DMS153 (cell line): Measurements from ENCODE around the gene ALDH4A1.
"Not testable (repeated sequence)": the region's sequence is repeated elsewhere in the genome, so short reads cannot be mapped to it uniquely, and the experiment has no call there.

Experiments
- DNase-seq: peaks from one replicate; lab custom pipeline; 2025; lab: John Stamatoyannopoulos, UW

Gene ALDH4A1

DNA sequence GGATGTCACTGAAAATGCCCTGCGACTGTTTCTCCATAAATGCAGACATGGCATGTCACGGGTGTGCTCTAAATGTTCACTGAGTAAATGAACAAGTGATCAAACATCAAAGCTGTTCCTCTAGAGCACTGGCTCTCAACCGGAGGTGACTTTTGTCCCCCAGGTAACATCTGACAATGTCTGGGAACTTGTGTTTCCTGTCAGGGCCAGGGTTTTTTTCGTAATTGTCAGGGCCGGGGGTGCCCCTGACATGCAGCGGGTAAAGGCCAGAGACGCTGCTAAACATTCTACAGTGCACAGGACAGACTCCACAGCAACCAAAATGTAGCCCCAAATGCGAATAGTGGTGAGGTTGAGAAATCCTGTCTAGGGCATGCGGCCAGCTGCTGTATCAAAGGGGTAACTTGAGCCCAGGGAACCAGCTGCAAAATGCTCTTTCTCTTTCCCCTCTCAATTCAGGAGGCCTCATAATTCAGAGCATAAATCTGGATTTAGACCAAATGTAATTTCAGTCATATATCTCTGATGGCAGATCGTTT is 2.0 kb downstream of the ALDH4A1 start:
- DNase-seq = no peak

DNA sequence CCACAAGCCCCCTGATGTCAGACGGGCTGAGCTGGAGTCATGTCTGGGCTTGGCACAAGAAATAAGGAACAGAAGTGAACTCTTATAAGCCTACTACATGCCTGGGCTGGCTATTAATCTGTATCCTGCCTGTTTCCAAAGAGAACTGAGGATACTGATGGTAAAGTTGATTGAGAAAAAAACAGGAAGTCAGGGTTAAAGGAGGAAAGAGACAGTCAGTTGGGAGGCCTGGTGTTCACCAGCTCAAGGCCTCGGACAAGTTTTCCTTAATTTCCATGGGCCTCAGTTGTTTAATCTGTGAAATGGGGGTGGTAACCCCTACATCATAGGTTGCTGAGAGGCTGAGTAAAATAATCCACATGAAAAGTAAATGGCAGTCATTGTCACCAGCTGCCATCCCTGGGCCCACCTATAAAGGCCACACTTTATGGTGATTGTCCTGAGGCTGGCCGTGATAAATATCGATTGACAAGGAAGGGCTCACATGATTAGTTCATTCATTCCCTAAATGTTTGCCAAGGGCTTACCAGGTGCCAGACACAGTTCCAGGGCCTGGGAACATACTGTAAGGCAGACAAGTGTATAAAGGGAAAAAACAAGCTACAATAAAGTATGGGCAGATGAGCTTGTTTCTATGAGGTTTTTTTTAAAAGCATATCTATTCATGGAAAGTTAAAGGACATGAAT is 2.8 kb downstream of the ALDH4A1 start:
- no peak for DNase-seq

DNA sequence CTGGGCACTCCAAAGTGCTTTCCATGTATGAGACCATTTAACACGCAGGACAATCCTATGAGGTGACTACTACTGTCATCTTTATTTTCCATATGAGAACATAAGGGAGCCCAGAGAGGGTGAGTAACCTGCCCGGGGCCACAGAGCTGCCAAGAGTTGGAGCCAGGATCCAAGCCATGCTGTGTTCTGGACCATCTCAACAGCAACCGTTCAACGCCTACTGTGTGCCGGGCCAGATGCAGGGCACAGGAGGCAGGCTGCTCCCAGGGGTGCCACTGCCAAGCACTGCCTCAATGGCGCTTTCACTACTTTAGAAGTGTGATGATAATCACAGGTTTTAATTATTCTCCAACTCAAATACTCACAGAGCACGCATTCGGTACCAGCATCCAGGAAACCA is 3.8 kb downstream of the ALDH4A1 start:
- DNase-seq = no peak

DNA sequence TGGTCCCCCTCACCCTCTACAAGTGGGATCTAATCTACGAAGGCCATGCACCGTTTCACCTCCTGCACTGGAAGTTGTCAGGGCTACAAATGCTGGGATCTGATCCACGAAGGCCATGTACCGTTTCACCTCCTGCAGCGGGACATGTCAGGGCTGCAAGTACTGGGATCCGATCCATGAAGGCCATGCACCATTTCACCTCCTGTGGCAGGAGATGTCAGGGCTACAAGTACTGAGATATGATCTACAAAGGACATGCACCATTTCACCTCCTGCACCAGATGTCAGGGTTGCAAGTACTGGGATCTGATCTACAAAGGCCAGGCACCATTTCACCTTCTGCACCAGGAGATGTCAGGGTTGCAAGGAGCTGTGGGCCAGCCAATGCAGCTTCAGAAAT is 7.0 kb downstream of the ALDH4A1 start:
- no peak for DNase-seq

DNA sequence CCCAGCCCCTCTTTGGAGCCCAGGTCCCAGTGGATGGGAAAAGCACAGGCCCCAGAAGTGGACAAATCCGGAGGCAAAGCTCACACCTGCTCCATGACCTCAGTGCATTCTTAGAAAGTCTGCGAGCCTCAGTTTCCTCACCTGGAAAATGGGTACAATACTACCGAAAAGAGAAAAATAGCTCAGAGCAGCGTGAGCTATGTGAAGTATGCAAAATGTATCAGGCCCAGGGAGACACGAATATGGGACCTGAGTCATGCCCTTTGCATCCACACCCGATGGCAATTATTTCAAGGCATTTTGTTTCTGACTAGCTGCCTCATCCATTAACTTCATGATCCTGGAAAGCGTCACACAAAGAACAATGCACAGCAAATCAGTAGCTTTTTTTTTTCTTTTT is 9.2 kb downstream of the ALDH4A1 start:
- DNase-seq = no peak

DNA sequence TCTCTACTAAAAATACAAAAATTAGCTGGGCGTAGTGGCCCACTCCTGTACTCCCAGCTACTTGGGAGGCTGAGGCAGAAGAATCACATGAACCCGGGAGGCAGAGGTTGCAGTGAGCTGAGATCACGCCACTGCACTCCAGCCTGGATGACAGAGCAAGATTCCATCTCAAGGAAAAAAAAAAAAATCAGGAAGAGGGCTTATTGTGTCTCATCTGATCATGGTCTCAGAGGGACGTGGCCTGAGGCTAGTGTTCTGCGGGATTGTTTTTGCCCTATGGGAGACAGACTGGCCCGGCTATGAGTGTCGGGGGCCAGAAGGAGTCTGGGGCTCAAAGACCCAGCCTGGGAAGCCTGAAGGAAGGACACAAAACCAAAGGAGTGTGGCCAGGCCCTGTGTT is 10.5 kb downstream of the ALDH4A1 start:
- DNase-seq = not testable (repeated sequence)

DNA sequence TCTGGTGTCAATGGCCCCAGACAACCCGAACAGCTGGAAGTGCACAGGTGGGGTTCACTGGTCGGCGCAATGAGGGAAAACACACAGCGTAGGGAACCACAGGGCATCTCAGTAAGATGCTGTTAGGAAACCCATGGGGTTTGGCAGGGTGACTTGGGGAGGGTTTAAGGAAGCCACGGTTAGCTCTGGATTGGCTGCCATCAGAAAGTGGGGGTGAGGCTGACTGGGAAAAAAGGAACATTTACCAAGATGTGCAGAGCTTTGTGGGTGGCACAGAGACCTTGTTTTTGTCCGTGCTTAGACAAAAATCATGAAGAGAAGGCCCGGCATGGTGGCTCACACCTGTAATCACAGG is 11.0 kb downstream of the ALDH4A1 start:
- no peak for DNase-seq

DNA sequence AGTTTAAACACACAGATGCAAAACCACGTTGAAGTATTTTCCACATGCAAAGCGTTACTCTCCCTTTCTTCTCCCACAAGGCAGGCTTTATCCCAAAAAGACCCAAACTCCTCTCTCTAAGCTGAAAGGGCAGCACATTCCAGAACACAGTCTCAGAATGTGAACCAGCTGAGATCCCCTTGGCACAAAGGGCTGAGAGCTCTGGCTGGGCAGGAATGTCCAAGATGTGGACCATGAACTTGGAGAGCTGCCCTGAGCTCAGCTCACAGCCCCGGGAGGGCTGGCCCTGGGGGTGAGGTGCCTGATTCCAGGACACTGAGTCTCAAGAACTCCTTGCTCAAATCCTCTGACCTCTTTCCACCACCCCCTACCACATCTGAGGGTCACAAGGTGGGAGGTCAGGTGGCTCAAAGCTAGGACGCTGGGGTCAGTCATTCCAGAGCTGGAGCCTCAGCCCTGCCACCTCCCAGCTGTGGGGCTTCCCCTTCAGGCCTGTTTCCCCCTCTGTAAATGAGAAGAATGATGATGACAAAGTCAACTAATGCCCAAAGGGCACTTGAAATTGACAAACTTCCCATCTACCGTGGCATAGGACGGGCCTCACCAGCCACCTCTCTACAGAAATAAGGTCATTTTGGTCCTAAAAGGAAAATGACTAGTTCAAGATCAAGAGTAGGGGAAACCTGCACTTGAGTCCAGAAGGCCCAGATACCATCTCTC is 11.5 kb downstream of the ALDH4A1 start:
- no peak for DNase-seq

DNA sequence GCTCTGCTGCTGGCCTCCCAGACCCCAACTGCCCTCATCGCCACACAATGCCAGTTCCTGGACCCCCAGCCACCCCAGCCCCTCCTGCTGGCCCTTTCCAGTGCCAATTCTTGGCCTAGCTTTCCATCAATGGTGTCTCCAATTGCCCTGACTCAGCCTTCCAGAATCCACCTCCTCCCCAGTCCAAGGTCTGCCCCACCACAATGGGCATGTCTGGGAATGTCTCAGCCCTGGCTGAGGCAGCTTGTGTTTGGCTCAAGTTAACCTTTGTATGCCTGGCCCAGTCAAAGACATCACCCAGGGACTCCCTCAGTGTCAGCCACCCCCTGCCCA is 16.4 kb downstream of the ALDH4A1 start:
- DNase-seq = no peak

DNA sequence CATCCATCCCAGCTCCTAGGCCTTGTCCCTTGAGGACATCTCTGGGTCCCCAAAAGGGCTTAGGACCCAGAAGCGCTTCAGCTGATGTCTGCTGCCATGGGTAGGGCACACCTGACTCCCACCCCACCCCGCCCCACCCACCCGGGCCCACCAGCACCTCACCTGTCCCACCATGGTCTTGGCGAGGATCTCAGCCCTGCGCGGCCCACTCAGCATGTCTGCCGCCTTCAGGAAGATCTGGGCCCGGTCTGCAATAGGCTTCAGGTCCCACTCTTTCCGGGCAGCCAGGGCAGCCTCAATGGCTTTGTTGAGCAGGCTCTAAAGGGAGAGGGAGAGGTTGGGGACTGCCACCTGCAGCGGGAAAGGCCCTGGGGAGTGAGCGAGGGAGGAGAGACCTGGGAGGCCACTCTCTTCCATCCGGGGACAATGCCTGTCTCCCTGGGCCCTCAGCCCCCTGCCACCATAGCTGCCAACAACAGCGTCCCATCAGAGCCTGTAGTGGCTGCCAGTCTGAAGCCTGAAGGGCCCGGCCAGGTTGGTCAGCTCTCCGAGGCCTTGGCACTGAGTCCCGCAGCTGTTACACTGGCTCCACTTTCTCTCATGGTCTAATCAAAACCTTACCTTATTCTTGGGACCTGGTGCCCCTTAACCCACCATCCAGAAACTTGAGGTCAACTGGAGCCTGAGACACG is 16.9 kb downstream of the ALDH4A1 start:
- DNase-seq = no peak

DNA sequence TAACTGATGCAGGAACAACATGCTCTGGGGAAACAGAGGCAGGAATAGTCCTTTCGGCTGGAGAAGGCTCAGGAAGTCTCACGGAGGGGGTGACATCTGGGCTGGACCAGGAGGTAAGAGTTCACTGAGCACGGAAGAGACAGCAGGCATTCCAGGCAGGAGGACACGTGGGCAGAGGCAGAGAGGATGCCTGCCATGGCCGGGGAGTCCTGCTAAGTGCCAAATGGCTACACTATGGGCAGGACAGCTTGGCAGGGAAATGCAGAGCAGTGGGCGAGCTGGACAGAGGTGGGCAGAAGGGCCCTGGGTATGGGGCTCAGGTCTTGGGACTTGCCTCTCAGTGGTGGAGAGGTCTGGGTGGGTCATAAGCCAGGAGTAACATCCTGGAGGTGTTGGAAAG is 17.6 kb downstream of the ALDH4A1 start:
- no peak for DNase-seq

DNA sequence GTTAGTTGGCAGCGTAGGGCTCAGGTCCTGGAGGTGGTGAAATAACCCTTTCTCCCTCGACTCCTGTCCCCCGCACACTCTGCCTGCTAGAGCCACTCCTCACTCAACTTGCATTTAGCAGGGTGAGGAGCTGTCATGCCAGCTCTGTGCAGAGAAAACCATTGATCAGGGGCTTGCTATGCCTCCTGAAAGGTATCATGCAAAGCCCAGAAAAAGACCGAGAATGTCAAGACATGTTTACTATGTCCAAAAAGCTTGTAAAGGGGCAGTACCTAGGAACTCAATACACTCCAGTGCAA is 18.0 kb downstream of the ALDH4A1 start:
- DNase-seq = no peak

DNA sequence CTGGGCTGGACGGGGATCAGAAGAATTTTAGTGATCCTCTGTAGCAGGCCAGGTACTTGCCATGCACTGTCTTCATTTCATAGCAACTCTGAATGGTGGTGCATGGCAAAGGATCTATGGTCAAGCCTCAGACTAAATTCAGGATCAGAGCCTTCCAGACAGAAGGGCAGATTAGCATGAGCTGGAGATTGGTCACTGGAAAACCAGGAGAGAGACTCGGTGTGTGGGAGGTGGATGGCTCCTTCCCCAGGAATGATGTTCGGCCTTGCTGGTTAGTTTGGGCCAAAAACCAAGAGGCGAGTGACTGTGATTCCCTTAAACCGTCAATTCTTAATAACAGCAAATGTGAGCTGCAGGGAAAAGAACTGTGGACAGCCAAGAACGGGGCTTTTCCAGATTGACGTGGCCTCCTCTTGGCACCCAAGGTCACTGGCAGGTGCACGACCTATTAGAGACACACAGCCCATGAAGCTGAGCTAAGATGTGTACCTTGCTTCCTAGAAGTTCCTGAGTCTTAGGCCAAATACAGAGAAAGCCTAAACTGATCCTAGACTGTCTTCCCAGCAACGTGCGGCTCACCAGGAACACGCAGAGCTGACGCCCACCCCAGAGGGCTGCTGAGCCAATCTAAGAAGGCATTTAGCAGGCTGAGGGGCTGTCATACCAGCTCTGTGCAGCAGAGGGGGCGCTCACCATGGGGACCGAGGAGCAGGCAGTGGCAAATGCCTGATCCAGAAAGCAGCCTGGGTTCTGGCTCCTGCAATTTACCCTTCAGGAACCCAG is 18.5 kb downstream of the ALDH4A1 start:
- DNase-seq = no peak

DNA sequence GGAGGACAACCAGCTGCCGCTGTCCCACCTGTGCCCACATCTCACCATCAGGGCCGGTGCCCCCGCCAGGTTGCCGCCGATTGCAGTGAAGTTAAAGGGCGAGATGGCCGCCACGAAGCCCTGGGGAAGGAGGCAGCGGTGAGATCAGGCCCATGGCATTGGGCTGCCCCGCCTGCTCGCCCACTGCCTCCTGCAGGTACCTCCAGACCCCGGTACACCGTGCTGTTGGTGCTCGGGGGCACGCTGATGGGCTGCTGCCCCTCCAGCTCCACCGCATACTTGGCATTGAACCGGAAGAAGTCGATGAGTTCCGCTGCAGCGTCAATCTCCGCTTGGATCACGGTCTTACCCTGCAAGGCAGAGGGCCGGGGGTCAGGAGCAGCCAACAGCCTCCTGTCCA is 19.3 kb downstream of the ALDH4A1 start:
- DNase-seq = no peak

DNA sequence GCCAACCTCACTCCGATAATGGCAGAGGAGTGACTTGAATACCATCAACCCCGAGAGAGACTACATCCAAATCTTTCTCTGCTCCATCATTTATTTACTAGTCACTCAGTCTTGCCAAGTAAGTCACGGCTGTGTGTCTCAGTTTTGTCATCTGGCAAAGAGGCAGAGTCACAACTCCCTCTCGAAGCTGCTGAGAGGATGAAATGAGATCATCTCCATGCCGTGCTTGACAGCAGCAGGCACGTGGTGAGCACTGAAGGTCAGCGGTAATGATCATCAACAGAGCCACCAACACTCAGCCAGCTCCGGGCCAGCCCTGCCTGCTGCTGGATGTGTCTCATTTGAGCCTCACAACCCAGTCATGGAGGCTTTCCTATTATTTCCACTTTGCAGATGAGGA is 19.9 kb downstream of the ALDH4A1 start:
- no peak for DNase-seq

DNA sequence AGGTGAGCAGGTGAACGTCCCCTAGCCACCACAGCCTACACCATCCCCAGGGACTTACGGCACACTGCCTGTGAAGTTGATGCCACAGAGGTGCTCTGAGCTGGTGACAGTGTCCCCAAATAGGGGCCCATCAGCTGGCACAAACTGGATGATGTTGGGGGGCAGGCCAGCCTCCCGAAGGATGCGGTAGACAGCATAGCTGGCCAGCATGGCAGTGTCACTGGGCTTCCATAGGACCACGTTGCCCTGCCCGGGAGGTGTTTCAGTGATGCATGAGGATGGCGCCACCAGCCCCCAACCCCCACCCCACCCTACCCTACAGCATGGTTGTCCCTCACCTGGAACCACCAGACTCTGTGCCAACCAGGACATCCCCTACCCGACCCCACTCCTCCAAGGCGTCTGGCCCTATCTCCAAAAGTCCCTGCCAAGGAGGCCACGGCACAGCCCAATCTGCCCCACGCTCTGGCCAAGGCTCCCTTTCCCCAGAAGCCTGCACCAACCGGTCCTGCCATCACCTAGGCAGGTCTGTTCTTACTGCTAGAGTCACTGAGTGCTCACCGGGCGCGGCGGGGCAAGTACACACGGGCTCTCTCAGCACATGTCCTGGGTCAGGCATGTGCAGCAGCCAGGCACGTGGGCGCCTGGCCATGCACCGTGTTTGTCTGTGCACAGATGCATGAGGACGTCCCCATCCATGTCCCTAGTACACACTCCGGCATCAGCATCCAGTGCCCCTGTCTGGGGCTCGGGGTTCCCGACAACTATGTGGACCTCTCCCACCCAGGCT is 20.5 kb downstream of the ALDH4A1 start:
- DNase-seq = no peak

DNA sequence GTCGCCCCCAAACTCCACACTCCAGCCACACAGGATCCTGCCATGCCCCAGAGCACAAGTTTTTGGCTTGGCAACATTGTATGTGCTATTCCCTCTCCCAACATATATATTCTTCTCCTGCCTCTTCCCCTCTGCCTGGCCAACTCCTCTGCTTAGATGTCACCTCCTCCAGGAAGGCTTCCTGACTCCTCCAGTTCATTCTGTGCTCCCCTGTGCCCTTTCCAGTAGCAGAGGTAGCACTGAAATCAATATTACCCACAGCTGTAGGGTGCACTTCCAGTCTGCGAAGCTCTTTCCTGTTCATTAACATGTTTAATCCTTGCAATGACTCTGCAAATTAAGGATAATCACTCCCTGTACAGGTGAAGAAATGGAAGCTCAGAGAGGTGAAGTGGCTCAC is 21.2 kb downstream of the ALDH4A1 start:
- DNase-seq = no peak

DNA sequence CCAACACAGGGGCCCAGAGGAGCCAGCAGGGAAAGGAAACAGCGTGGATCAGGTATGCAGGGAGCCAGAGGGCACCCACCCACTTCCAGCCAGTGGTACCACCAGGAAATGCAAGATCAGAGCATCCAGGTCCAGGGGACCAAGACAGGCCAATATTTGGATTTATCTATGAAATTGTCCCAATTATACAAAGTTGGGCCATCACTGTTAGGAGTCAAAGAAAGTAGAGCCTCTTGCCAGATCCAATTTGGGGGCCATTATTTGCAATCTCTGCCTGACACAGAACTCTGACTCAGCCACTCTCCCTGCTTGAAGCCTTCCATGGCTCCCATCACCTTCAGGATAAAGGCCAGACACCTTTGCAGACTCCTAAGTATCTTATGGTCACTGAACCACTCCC is 21.8 kb downstream of the ALDH4A1 start:
- DNase-seq = no peak

DNA sequence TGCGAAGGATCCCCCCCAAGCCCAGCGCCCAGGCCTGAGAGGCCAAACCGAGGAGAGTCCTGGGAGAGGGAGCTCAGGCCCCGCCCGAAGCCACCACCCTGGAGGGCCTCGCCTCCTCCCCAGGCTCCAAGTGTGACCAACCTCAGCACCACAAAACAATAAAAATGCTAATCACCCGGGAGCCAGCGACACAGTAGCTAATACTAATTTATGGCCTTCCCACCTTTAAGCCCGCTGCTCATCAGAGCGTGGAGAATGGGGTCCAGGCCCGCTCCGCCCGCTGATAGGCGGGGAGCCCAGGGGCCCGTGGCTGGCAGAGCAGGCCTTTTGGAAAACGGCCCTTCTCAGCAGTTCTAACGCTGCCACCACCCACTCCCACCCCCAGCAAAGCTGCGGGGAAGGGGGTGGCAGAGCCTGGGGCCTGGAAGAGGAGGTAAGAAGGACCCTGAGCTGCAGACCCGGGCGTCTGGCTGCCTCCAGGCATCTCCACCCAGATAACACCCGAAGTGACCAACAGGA is 22.5 kb downstream of the ALDH4A1 start:
- DNase-seq = no peak

DNA sequence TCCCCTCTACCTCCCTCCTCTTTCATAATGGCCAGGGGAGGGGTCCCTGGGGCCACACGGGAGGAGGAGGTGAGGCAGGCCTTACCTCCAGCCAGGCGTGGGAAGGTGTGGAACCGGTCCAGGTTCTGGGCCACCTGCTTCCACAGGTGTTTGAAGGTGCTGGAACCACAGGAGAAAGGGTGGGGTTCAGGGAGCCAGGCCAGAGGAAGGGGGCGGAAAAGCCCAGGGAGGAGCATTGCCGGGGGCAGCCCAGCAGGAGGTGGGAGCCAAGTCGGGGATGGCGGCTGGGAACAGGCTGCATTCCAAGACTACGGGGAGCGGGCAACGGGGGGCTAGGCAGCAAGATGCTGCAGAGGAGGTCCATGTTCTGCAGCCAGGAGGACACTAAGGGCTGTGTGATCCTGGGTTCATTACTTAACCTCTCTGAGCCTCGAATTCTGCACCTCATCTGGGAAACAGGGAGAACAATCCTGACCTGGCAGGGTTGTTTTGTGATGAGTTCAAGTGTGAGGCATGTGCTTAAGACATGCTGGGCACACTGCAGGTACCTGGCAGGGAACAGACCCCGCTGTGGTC is 23.1 kb downstream of the ALDH4A1 start:
- DNase-seq = no peak

DNA sequence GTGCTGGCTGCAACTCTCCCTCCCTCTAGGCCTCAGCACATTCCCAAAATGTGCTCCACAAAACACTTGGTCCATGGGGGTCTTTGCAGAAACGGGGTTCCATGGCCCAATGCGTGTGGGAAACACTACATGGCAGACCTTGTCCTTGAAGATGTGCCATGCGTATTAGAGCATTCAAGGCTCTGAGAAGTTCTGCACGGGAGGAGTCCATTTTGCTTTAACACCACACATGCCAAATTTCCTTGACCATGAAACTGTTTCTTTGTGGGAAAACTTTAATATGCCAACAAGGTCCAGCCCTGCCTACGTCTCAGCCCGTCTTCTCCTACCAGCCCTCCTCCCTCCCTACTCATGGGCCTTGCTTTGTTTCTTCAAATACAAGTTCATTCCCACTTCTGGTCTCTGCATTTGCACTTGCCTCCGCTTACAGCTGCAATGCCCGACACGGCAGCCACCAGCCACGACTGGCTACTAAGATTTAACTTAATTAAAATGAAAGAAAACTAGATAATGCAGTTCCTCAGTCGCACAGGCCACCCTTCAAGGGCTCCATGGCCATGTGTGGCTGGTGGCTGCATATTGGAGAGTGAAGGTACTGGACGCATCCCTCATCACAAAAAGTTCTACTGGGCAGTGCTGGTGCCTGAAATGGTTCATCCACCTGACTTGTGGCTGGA is 23.7 kb downstream of the ALDH4A1 start:
- no peak for DNase-seq
